ENCODE data around the gene APBA3.

The APBA3 gene

GRCh38 chr19:3720349-3720917 lies 41.1 kb downstream of the APBA3 start:
- H4K8ac ChIP-seq (ENCODE audit: low read length): no peak overlapping the region
- no peak overlapping the region for H3K4ac ChIP-seq (ENCODE audit: low read depth in 1 of 2, low read length in 2 of 2)
- no peak overlapping the region for H3K4me3 ChIP-seq (ENCODE audit: insufficient read depth in 1 of 2, low read depth in 1 of 2, low read length in 2 of 2)
- H3K23ac ChIP-seq (ENCODE audit: low read length in 2 of 2): no peak overlapping the region
- H3K4me1 ChIP-seq (ENCODE audit: control insufficient read depth, insufficient read depth, low read depth, low read length): peaks cover 14% of the 10 kb centered on the region
- peaks cover 40 to 51% of the 10 kb centered on the region in 2 experiments for H3K27me3 ChIP-seq (ENCODE audit: control insufficient read depth in 1 of 2, insufficient read depth in 1 of 2, low read length in 2 of 2)
- no peak overlapping the region for H3K9ac ChIP-seq (ENCODE audit: low read length)
- no peak for DNase-seq
- no peak overlapping the region for H4K91ac ChIP-seq (ENCODE audit: low read length)
- H2BK15ac ChIP-seq (ENCODE audit: low read depth, poor library complexity, severe bottlenecking): no peak overlapping the region
- H2AK5ac ChIP-seq (ENCODE audit: low read length, severe bottlenecking): no peak overlapping the region
- no peak overlapping the region for H3K27ac ChIP-seq (ENCODE audit: low read length, poor library complexity, severe bottlenecking)
- WGBS: 34% methylated on average over 7 of the region's 9 CpGs
- H3K79me1 ChIP-seq (replicated peaks; ENCODE audit: low read length, poor library complexity, severe bottlenecking): no peaks in the 10 kb centered on the region
- H2BK5ac ChIP-seq (ENCODE audit: low read depth, low read length, poor library complexity, severe bottlenecking): no peak overlapping the region
- H2BK120ac ChIP-seq (ENCODE audit: low read depth, low read length): no peak overlapping the region
- no peak overlapping the region for H3K14ac ChIP-seq (ENCODE audit: low read length in 2 of 2)
- H3K4me2 ChIP-seq (ENCODE audit: low read length, poor library complexity, severe bottlenecking): no peak overlapping the region
- no peak overlapping the region for H2BK12ac ChIP-seq (ENCODE audit: low read length in 2 of 2)
- H2AFZ ChIP-seq (ENCODE audit: low read depth, low read length): no peak overlapping the region
- no peaks in the 10 kb centered on the region for H3K36me3 ChIP-seq (ENCODE audit: control insufficient read depth in 1 of 2, insufficient read depth in 2 of 2, low read depth in 1 of 2, low read length in 2 of 2)
- H3K18ac ChIP-seq (ENCODE audit: low read depth in 1 of 2, low read length in 2 of 2): no peak overlapping the region
- no peaks in the 10 kb centered on the region for H3K9me3 ChIP-seq (ENCODE audit: control insufficient read depth, low read length)

GRCh38 chr19:3719868-3720267 lies 41.6 kb downstream of the APBA3 start:
- Histone ChIP-seq H2BK15ac (ENCODE audit: low read depth, poor library complexity, severe bottlenecking) (no peak overlapping the region), H3K79me1 (replicated peaks; ENCODE audit: low read length, poor library complexity, severe bottlenecking) (no peaks in the 10 kb centered on the region), H2BK120ac (ENCODE audit: low read depth, low read length) (no peak overlapping the region), H3K9me3 (ENCODE audit: control insufficient read depth, low read length) (no peaks in the 10 kb centered on the region), H4K91ac (ENCODE audit: low read length) (no peak overlapping the region), H2AK5ac (ENCODE audit: low read length, severe bottlenecking) (no peak overlapping the region), H2AFZ (ENCODE audit: low read depth, low read length) (no peak overlapping the region), H2BK12ac (ENCODE audit: low read length in 2 of 2) (no peak overlapping the region), H3K23ac (ENCODE audit: low read length in 2 of 2) (no peak overlapping the region), H3K4me1 (ENCODE audit: control insufficient read depth, insufficient read depth, low read depth, low read length) (peaks cover 14% of the 10 kb centered on the region), H3K18ac (ENCODE audit: low read depth in 1 of 2, low read length in 2 of 2) (no peak overlapping the region), H3K4me2 (ENCODE audit: low read length, poor library complexity, severe bottlenecking) (no peak overlapping the region), H3K36me3 (ENCODE audit: control insufficient read depth in 1 of 2, insufficient read depth in 2 of 2, low read depth in 1 of 2, low read length in 2 of 2) (no peaks in the 10 kb centered on the region), H3K14ac (ENCODE audit: low read length in 2 of 2) (no peak overlapping the region), H4K8ac (ENCODE audit: low read length) (no peak overlapping the region), H3K27ac (ENCODE audit: low read length, poor library complexity, severe bottlenecking) (no peak overlapping the region), H3K4ac (ENCODE audit: low read depth in 1 of 2, low read length in 2 of 2) (no peak overlapping the region), H3K4me3 (ENCODE audit: insufficient read depth in 1 of 2, low read depth in 1 of 2, low read length in 2 of 2) (no peak overlapping the region), H3K27me3 (ENCODE audit: control insufficient read depth in 1 of 2, insufficient read depth in 1 of 2, low read length in 2 of 2) (peaks cover 40 to 46% of the 10 kb centered on the region in 2 experiments), H3K9ac (ENCODE audit: low read length) (no peak overlapping the region), H2BK5ac (ENCODE audit: low read depth, low read length, poor library complexity, severe bottlenecking) (no peak overlapping the region)
- 89% methylated on average over 4 of the region's 4 CpGs for WGBS
- no peak for DNase-seq

DNA sequence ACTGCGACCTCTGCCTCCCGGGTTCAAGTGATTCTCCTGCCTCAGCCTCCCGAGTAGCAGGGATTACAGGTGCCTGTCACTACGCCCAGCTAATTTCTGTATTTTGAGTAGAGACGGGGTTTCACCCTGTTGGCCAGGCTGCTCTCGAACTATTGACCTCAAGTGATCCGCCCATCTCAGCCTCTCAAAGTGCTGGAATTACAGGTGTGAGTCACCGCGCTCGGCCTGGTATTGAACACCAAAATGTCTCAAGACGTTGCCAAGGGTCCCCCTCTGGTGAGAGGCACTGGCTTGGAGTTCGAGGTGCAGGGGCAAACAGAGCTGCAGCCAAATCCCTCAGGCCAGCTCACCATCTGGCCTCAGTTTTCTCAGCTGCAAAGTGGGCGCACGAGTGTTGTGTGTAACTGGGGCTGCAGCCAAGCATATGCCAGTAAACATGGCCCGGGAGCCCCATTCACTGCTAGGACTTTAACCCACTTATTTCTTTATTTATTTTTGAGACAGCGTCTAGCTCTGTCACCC lies 45.3 kb downstream of the APBA3 start:
- Histone ChIP-seq H3K14ac (ENCODE audit: low read length in 2 of 2) (no peak overlapping the region), H2BK120ac (ENCODE audit: low read depth, low read length) (no peak overlapping the region), H2AFZ (ENCODE audit: low read depth, low read length) (no peak overlapping the region), H3K27me3 (ENCODE audit: control insufficient read depth in 1 of 2, insufficient read depth in 1 of 2, low read length in 2 of 2) (peaks cover 14 to 37% of the 10 kb centered on the region in 2 experiments), H2BK5ac (ENCODE audit: low read depth, low read length, poor library complexity, severe bottlenecking) (no peak overlapping the region), H3K23ac (ENCODE audit: low read length in 2 of 2) (no peak overlapping the region), H2BK12ac (ENCODE audit: low read length in 2 of 2) (no peak overlapping the region), H2BK15ac (ENCODE audit: low read depth, poor library complexity, severe bottlenecking) (peak overlapping the region; percentile 23), H3K18ac (ENCODE audit: low read depth in 1 of 2, low read length in 2 of 2) (no peak overlapping the region), H4K91ac (ENCODE audit: low read length) (no peak overlapping the region), H3K79me1 (replicated peaks; ENCODE audit: low read length, poor library complexity, severe bottlenecking) (no peaks in the 10 kb centered on the region), H3K9me3 (ENCODE audit: control insufficient read depth, low read length) (no peaks in the 10 kb centered on the region), H3K4me2 (ENCODE audit: low read length, poor library complexity, severe bottlenecking) (no peak overlapping the region), H3K4me3 (ENCODE audit: insufficient read depth in 1 of 2, low read depth in 1 of 2, low read length in 2 of 2) (no peak overlapping the region), H3K9ac (ENCODE audit: low read length) (no peak overlapping the region), H3K4ac (ENCODE audit: low read depth in 1 of 2, low read length in 2 of 2) (no peak overlapping the region), H2AK5ac (ENCODE audit: low read length, severe bottlenecking) (no peak overlapping the region), H3K4me1 (ENCODE audit: control insufficient read depth, insufficient read depth, low read depth, low read length) (peaks cover 2% of the 10 kb centered on the region), H4K8ac (ENCODE audit: low read length) (no peak overlapping the region), H3K36me3 (ENCODE audit: control insufficient read depth in 1 of 2, insufficient read depth in 2 of 2, low read depth in 1 of 2, low read length in 2 of 2) (no peaks in the 10 kb centered on the region), H3K27ac (ENCODE audit: low read length, poor library complexity, severe bottlenecking) (no peak overlapping the region)
- no peak for DNase-seq
- WGBS: 91% methylated on average over 16 of the region's 16 CpGs

DNA sequence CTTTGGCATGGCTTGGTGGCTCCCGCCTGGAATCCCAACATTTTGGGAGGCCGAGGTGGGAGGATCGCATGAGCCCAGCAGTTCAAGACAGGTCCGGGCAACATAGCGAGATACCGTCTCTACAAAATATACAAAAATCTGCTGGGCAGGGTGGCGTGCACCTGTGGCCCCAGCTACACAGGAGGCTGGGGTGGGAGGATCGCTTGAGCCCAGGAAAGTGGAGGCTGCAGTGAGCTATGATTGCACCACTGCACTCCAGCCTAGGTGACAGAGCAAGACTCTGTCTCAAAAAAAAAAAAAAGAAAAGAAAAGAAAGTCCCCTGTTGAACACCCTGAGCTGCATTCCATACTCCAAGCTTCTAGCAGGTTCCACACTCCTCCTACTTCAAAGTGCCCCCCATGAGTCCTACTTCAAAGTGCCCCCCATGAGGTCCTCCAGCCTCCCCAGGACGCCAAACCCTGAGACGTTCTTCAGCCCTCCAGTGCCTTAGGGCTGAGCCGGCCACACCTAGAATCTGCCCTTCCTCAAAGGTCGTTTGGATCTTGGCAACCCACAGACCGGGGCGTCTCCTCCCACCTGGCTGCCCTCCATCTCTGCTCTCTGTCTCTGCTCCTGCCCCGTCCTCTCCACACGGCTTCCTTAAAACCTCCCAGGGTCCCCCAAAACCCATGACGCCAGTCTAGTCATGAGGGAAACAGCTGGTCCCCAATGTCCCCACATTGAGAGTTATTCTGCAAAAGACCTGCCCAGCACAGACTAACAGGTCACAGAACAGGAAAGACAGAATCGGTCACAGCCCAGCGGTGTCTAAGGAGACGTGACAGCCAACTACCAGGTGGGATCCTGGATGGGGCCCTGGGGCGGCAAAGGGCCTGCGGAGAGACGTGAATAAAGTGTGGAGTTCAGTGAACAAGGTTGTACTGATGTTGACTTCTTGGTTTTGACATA lies 48.6 kb downstream of the APBA3 start:
- Histone ChIP-seq H2BK15ac (ENCODE audit: low read depth, poor library complexity, severe bottlenecking) (no peak overlapping the region), H3K23ac (ENCODE audit: low read length in 2 of 2) (no peak overlapping the region), H2AFZ (ENCODE audit: low read depth, low read length) (no peak overlapping the region), H3K9ac (ENCODE audit: low read length) (no peak overlapping the region), H4K91ac (ENCODE audit: low read length) (no peak overlapping the region), H3K9me3 (ENCODE audit: control insufficient read depth, low read length) (no peaks in the 10 kb centered on the region), H3K4me2 (ENCODE audit: low read length, poor library complexity, severe bottlenecking) (no peak overlapping the region), H3K14ac (ENCODE audit: low read length in 2 of 2) (no peak overlapping the region), H2BK12ac (ENCODE audit: low read length in 2 of 2) (no peak overlapping the region), H3K4ac (ENCODE audit: low read depth in 1 of 2, low read length in 2 of 2) (no peak overlapping the region), H2BK5ac (ENCODE audit: low read depth, low read length, poor library complexity, severe bottlenecking) (no peak overlapping the region), H3K36me3 (ENCODE audit: control insufficient read depth in 1 of 2, insufficient read depth in 2 of 2, low read depth in 1 of 2, low read length in 2 of 2) (no peaks in the 10 kb centered on the region), H3K4me1 (ENCODE audit: control insufficient read depth, insufficient read depth, low read depth, low read length) (peaks cover 12% of the 10 kb centered on the region), H3K27ac (ENCODE audit: low read length, poor library complexity, severe bottlenecking) (no peak overlapping the region), H3K4me3 (ENCODE audit: insufficient read depth in 1 of 2, low read depth in 1 of 2, low read length in 2 of 2) (no peak overlapping the region), H3K18ac (ENCODE audit: low read depth in 1 of 2, low read length in 2 of 2) (no peak overlapping the region), H2BK120ac (ENCODE audit: low read depth, low read length) (no peak overlapping the region), H3K79me1 (replicated peaks; ENCODE audit: low read length, poor library complexity, severe bottlenecking) (no peaks in the 10 kb centered on the region), H3K27me3 (ENCODE audit: control insufficient read depth in 1 of 2, insufficient read depth in 1 of 2, low read length in 2 of 2) (peaks cover 14 to 38% of the 10 kb centered on the region in 2 experiments), H4K8ac (ENCODE audit: low read length) (no peak overlapping the region), H2AK5ac (ENCODE audit: low read length, severe bottlenecking) (no peak overlapping the region)
- 74% methylated on average over 23 of the region's 23 CpGs for WGBS
- no peak for DNase-seq
